GM12892 (cell line): ENCODE results near the gene CTNNB1. TPM values are rescaled to one million over a fixed set of nuclear protein-coding genes. Genes with fewer than 3 reads are reported as not detected.

Source experiments
- DNase-seq: peaks from one replicate; pipeline ENCODE4 v3.0.0; 2011; ENCODE audit not compliant: insufficient read length
- FAIRE-seq: peaks from 2 replicates; lab custom pipeline; 2011; peaks lifted over from hg19 to GRCh38; lab: Jason Lieb, UNC
- POLR2A ChIP-seq: IDR thresholded peaks from 2 replicates; pipeline ENCODE4 v1.6.1; 2011; ENCODE audit warnings: low read depth, low read length, control low read depth
- POLR2AphosphoS5 ChIP-seq: IDR thresholded peaks from 2 replicates; pipeline ENCODE4 v1.6.1; 2011; ENCODE audit warnings: low read depth, low read length, control low read depth
- TAF1 ChIP-seq: IDR thresholded peaks from 2 replicates; pipeline ENCODE4 v1.6.1; 2011; ENCODE audit warnings: low read depth, mild to moderate bottlenecking, control low read depth, low read length, borderline replicate concordance
- polyA plus RNA-seq: library from polyadenylated mRNA; unstranded; fragments of >200 nt; gene quantifications from one replicate; pipeline ENCODE4 v1.2.1, GENCODE V29; 2012; ENCODE audit warnings: missing spikeins, inconsistent platforms; ENCODE audit not compliant: missing spikeins

CTNNB1 gene
- 86.8 TPM for polyA plus RNA-seq

DNA sequence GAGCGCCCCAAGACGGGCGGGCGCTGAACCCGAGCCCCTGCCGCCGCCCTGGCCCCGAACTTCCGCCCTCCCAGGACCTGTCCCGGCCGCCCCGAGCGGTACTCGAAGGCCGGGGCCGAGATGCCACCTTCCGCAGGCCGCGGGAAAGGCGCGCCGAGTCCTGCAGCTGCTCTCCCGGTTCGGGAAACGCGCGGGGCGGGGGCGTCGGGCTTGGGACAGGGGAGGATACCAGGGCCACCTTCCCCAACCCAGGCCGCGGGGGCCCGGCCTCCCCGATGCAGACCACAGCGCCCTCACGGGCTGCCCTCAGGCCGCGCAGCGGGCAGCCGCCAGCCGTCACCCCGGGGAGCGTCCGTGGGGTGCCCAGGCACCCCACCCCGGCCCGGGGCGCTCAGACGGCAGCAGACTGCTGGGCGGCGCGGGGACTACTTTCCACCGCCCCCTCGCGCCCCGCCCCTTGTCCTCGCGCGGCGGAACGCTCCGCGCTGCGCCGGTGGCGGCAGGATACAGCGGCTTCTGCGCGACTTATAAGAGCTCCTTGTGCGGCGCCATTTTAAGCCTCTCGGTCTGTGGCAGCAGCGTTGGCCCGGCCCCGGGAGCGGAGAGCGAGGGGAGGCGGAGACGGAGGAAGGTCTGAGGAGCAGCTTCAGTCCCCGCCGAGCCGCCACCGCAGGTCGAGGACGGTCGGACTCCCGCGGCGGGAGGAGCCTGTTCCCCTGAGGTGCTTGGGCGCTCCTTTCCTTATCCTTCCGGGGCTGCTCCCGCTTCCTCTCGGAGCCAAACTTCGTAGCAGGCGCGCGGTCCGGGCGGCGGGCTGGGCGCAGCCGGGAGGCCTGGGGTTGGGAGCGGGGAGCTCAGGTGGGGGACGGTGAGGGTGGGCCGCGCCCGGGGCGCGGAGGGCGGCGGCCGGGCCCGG lies at the start of gene CTNNB1:
TSS of gene CTNNB1 (plus strand) at position 556 of the 916 bp plus-strand sequence. CDS start 24,564 bp downstream, outside the sequence.
- DNase-seq (peak; percentile 47), FAIRE-seq (peak; percentile 97)
- TF ChIP-seq POLR2AphosphoS5 (peak; percentile 97), TAF1 (peak; percentile 99), POLR2A (peak; percentile 99)

DNA sequence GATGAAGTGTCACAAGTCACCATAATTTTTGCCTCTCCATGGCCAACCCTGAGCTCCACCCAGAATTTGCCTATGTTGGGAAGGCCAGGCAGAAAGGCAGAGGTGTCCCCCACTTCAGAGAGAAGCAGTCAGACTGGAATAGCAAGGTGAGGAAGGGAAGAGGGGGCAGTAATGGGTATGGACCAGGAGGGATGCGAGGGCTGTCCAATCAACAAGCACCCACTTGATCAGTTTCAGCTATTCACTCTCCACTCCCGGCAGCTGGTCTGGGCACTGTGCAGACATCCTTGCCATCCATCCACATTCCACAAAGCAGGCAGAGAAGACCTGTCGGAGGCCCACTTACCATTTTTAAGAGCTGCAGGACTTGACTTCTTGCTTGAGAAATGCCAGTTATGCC lies 43.5 kb upstream of the CTNNB1 start:
- DNase-seq (no peak), FAIRE-seq (no peak)
- no peak for TF ChIP-seq TAF1
- TF ChIP-seq POLR2AphosphoS5, result no peak
- no peak for TF ChIP-seq POLR2A

- DNase-seq (no peak), FAIRE-seq (no peak)
Observed at GRCh38 chr3:41158947-41159346, 40.4 kb upstream of the CTNNB1 start.

DNA sequence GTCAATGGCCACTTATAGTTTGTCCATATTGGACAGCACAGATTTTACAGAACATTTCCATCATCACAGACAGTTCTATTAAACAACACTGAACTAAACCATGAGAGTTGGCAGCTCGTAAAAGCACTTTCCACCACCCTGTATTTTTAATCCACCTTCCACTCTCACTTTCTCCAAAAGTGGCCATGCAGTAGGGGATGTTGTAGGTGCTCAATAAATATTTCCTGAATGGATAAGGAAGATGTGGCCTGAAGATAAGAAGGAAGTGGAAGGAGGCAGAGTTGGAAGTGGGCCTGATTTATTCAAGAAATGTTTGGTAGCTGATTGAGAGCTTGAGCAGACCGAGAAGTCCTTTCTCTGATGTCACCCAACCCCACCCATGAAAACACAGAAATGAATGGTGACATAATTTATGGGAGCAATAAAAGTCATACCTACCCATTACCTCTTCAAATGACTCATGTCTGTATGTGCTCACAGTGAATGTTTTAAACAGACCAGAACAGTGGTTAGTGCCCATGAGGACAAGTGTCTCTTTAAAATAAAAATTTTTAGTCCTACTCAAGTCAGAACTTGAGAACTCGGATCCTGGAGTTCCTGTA lies 39.6 kb upstream of the CTNNB1 start:
- no peak for DNase-seq
- TF ChIP-seq POLR2A (no peak), POLR2AphosphoS5 (no peak), TAF1 (no peak)
- no peak for FAIRE-seq

More at GRCh38 chr3:41158947-41159346, 40.4 kb upstream of the CTNNB1 start:
- TF ChIP-seq TAF1, result no peak
- TF ChIP-seq POLR2AphosphoS5, result no peak
- no peak for TF ChIP-seq POLR2A

DNA sequence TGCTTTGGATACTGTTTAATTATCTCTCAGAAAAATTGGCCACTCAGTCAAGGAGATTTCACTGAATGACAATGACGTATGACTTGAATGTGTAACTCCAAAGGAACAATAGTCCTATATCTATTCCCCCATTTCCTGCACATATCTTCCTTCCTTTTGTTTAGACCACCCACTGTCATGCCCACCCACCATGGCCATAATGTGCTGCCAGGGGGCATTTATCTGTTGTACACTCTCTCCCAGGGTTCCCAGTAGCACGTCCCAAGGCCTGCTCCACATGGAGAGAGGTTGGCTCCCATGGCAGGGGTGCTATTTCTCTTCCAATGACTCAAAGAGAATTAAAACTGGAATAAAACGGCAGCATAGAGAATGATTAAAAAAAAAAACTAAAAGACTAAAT lies 36.8 kb upstream of the CTNNB1 start:
- DNase-seq, result no peak
- no peak for TF ChIP-seq POLR2AphosphoS5
- no peak for TF ChIP-seq POLR2A
- TF ChIP-seq TAF1, result no peak
- FAIRE-seq, result no peak

- TF ChIP-seq POLR2A (no peak), POLR2AphosphoS5 (no peak), TAF1 (no peak)
- DNase-seq (no peak), FAIRE-seq (no peak)
Observed at GRCh38 chr3:41163006-41163405, 36.3 kb upstream of the CTNNB1 start.

DNA sequence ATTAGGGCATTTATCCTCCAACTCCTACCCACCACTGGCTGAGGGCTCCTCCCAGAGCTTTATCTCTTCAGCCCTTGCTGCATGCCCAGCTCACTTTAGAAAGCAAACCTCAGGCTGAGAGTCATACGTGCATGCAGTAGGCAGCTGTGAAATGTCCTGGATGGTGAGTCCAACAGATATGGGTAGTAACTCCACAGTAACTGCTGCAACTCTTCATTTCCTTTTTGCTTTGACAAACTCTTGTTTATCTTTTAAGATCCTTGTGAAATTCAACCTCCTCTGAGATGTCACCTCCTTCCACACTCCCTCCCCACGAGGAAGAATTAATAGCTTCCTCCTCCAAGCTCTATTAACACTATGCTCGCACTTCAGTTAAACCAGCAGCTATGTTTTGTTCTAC lies 35.9 kb upstream of the CTNNB1 start:
- no peak for TF ChIP-seq POLR2AphosphoS5
- TF ChIP-seq TAF1, result no peak
- TF ChIP-seq POLR2A, result no peak
- DNase-seq (no peak), FAIRE-seq (no peak)

DNA sequence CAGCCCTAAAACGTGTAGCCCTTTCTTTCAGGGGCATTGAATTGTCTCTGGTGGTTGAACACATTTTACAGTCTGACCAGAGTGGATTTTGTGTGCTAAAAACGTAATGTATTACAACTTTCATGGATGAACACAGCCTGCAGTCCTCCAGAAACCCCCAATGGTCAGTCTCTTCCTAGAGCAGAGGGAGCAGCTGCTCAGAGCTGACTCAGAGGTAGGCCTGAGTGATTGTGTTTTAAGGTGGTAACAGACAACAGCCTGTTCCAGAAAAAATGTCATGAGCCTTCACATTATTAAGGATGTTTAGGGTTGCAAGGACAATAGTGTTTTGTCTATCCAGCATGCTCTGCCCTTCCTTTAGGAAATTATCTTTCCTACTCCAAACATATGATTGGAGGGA lies 34.5 kb upstream of the CTNNB1 start:
- DNase-seq (no peak), FAIRE-seq (no peak)
- TF ChIP-seq POLR2AphosphoS5, result no peak
- TF ChIP-seq POLR2A, result no peak
- TF ChIP-seq TAF1, result no peak

DNA sequence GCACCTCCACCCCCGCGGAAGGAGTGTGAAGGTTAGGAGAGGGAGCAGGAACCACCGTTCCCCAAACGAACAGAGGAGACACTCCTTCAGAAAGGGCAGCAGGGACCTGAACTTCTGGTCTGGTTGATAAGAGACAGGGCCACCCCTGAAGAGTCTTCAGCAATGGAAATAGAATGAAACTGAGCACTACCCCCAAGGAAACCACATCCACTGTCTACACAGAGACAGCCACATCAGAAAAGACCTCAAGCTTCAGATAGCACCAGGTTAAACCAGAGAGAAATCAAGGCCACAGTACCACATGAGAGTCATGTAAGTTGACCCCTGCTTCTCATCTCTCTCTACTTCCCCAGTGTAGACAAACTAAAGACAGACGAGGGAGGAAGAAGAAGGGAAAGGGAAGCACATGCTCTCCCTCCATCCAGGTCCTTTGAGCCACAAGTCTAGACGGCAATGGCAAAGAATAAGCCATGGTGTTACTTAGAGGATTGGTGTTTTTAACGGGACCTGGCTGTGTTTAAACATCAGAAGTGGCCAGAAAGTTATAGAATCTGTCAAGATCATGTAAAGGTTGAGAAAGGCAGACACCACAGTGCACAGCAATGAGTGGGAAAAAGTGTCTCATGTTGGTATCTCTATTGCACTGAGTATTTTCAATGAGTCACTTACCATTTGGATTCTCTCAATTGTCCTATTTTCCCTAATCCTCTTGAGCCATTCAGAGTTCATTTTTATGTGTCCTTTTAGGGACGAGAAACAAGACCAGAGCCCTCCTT lies 31.4 kb upstream of the CTNNB1 start:
- no peak for DNase-seq
- no peak for FAIRE-seq
- no peak for TF ChIP-seq POLR2AphosphoS5
- no peak for TF ChIP-seq POLR2A
- no peak for TF ChIP-seq TAF1

DNA sequence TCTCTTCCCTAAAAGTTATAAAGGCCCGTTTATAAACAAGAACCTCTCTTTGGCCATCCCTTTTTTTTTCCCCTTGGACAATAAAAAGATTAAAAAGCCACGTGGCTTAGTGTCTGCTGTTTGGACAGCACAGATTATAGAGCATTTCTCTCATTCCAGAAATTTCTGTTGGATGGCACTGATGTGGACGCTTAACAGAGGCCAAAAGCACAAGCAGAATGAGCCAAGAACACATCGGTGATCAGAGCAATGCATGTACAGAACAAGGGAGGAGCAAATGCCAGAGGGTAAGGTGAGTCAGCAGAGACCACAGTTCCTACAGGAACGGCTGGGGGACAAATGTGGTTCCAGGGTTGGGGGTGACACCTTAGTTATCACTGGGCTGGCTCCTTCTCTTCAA lies 30.3 kb upstream of the CTNNB1 start:
- FAIRE-seq, result no peak
- DNase-seq, result no peak
- TF ChIP-seq POLR2AphosphoS5, result no peak
- no peak for TF ChIP-seq TAF1
- no peak for TF ChIP-seq POLR2A
